WERI-Rb-1 (cell line): ENCODE measurements around the gene IFNG.

Experiments used
- DNase-seq: peaks from one replicate; pipeline ENCODE4 v3.0.0-alpha.2; 2020
- H3K27ac ChIP-seq: fragments of 250-450 bp; sonication (Bioruptor Pico); 2 replicates; pipeline ENCODE4 v1.5.1; 2020; ENCODE audit warnings: mild to moderate bottlenecking, moderate library complexity
- H3K27me3 ChIP-seq: fragments of 250-450 bp; sonication (Bioruptor Pico); 2 replicates; pipeline ENCODE4 v1.5.1; 2021; ENCODE audit warnings: mild to moderate bottlenecking, low read depth, moderate library complexity; ENCODE audit not compliant: insufficient read depth, severe bottlenecking
- H3K36me3 ChIP-seq: fragments of 250-450 bp; sonication (Bioruptor Pico); 2 replicates; pipeline ENCODE4 v1.5.1; 2020; ENCODE audit warnings: mild to moderate bottlenecking, moderate library complexity
- H3K4me3 ChIP-seq: 2 replicates; pipeline ENCODE4 v1.5.1; 2011; ENCODE audit warnings: low read depth, mild to moderate bottlenecking, control low read depth, low read length
- H3K9me3 ChIP-seq: fragments of 250-450 bp; sonication (Bioruptor Pico); 2 replicates; pipeline ENCODE4 v1.5.1; 2021; ENCODE audit warnings: mild to moderate bottlenecking, moderate library complexity; ENCODE audit not compliant: severe bottlenecking
- CTCF ChIP-seq: IDR thresholded peaks from 2 replicates; pipeline ENCODE4 v1.5.1; 2011; ENCODE audit warnings: low read depth, mild to moderate bottlenecking, control low read depth, inconsistent platforms, low read length

The IFNG gene

GRCh38 chr12:68199127-68199526 lies 39.6 kb upstream of the IFNG start:
- Histone ChIP-seq H3K9me3 (no peaks in the 10 kb centered on the region), H3K36me3 (no peaks in the 10 kb centered on the region), H3K27ac (no peak overlapping the region), H3K4me3 (no peak overlapping the region), H3K27me3 (no peaks in the 10 kb centered on the region)
- DNase-seq, result no peak
- no peak for TF ChIP-seq CTCF

GRCh38 chr12:68198507-68199086 lies 39.1 kb upstream of the IFNG start:
- TF ChIP-seq CTCF, result no peak
- DNase-seq, result no peak
- Histone ChIP-seq H3K27ac (no peak overlapping the region), H3K9me3 (no peaks in the 10 kb centered on the region), H3K4me3 (no peak overlapping the region), H3K36me3 (no peaks in the 10 kb centered on the region), H3K27me3 (no peaks in the 10 kb centered on the region)

GRCh38 chr12:68190301-68190700 lies 30.8 kb upstream of the IFNG start:
- no peak overlapping the region for H3K27ac ChIP-seq
- no peaks in the 10 kb centered on the region for H3K36me3 ChIP-seq
- no peaks in the 10 kb centered on the region for H3K27me3 ChIP-seq
- no peak for TF ChIP-seq CTCF
- H3K4me3 ChIP-seq, result no peak overlapping the region
- no peaks in the 10 kb centered on the region for H3K9me3 ChIP-seq
- no peak for DNase-seq

GRCh38 chr12:68189821-68190242 lies 30.3 kb upstream of the IFNG start:
- no peaks in the 10 kb centered on the region for H3K36me3 ChIP-seq
- H3K9me3 ChIP-seq, result no peaks in the 10 kb centered on the region
- H3K4me3 ChIP-seq, result no peak overlapping the region
- no peak for TF ChIP-seq CTCF
- no peak overlapping the region for H3K27ac ChIP-seq
- DNase-seq, result no peak
- no peaks in the 10 kb centered on the region for H3K27me3 ChIP-seq

GRCh38 chr12:68185598-68185997 lies 26.1 kb upstream of the IFNG start:
- DNase-seq, result no peak
- no peaks in the 10 kb centered on the region for H3K36me3 ChIP-seq
- H3K27ac ChIP-seq, result no peak overlapping the region
- no peak for TF ChIP-seq CTCF
- H3K27me3 ChIP-seq, result no peaks in the 10 kb centered on the region
- no peak overlapping the region for H3K4me3 ChIP-seq
- no peaks in the 10 kb centered on the region for H3K9me3 ChIP-seq
